Astrocyte (in vitro differentiated cells and primary cell): ENCODE data around the gene NKD1.

Experiments
- EZH2 ChIP-seq: IDR thresholded peaks from 2 replicates; pipeline ENCODE4 v1.6.1; 2012; ENCODE audit warnings: mild to moderate bottlenecking, low read length, inconsistent platforms; ENCODE audit not compliant: insufficient read depth
- TF ChIP-seq, protein P1 (sequence below): IDR thresholded peaks from 2 replicates; pipeline ENCODE4 v1.5.1; 2011; ENCODE audit warnings: low read depth, mild to moderate bottlenecking, inconsistent platforms, low read length, moderate library complexity; ENCODE audit not compliant: insufficient read depth

DNA sequence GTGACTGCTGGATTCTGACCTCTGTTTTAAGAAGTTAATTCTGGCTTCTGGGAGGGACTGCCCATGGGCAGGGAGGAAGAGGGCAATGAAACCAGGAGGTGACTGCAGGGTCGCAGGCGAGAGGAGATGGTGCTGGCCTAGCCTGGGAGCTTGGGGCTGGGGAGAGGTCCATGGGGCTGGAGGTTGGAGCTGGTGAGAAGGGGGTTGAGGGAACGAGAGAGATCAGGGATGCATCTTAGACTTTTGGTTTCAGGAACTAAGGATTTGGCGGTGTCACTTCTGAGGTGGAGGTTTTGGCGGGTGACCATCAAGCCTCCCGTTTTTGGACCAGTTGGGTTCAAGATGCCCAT is 64.6 kb downstream of the NKD1 start:
- no peak for TF ChIP-seq EZH2
- TF ChIP-seq, protein P1, sequence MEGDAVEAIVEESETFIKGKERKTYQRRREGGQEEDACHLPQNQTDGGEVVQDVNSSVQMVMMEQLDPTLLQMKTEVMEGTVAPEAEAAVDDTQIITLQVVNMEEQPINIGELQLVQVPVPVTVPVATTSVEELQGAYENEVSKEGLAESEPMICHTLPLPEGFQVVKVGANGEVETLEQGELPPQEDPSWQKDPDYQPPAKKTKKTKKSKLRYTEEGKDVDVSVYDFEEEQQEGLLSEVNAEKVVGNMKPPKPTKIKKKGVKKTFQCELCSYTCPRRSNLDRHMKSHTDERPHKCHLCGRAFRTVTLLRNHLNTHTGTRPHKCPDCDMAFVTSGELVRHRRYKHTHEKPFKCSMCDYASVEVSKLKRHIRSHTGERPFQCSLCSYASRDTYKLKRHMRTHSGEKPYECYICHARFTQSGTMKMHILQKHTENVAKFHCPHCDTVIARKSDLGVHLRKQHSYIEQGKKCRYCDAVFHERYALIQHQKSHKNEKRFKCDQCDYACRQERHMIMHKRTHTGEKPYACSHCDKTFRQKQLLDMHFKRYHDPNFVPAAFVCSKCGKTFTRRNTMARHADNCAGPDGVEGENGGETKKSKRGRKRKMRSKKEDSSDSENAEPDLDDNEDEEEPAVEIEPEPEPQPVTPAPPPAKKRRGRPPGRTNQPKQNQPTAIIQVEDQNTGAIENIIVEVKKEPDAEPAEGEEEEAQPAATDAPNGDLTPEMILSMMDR, result no peak
